ENCODE measurements around the gene AFAP1.

Gene AFAP1

GRCh38 chr4:7727749-7728148 is 211.9 kb downstream of the AFAP1 start:
- no peak for TF ChIP-seq CTCF (IDR thresholded peaks at IDR 0.05; ENCODE audit: insufficient read depth, low read depth, low read length, missing control alignments)
- H3K4me3 ChIP-seq (ENCODE audit: low read depth, low read length), result no peak overlapping the region
- no peak for DNase-seq (ENCODE audit: low read depth)

DNA sequence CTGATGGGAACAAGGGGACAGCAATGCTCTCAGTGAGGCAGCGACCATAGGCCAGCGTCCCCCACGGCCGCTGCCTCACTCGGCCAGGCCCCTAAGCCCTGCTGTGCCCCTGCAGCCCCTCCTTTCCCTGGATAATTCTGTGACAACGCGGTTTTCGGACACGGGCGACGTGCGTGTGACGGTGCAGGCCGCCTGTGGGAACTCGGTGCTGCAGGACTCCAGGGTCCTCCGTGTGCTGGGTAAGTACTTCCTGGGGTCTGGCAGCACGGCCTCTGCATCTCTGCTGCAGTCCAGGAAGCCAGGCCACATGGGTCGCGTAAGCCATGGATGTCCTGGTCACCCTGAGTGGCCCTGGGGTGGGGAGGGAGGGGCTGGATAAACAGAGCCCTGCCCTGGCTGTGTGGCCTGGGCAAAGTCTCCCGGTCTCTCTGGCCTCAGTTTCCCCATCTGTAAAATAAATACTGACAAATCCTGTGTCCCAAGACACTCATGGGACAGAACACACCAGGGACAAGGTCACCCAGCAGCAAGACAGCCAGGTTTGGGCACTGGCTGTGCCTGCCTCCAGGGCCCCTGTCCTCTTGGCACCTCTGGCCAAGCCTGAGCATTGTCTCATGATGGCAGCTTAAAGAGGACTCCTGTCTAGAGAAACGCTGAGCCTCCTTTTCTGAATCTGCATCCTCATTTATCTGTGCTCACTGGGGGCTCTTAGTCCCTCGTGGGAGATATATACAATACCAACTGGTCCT is 212.8 kb downstream of the AFAP1 start:
- H3K4me3 ChIP-seq (ENCODE audit: low read depth, low read length), result no peak overlapping the region
- DNase-seq (ENCODE audit: low read depth), result no peak
- no peak for TF ChIP-seq CTCF (IDR thresholded peaks at IDR 0.05; ENCODE audit: insufficient read depth, low read depth, low read length, missing control alignments)

DNA sequence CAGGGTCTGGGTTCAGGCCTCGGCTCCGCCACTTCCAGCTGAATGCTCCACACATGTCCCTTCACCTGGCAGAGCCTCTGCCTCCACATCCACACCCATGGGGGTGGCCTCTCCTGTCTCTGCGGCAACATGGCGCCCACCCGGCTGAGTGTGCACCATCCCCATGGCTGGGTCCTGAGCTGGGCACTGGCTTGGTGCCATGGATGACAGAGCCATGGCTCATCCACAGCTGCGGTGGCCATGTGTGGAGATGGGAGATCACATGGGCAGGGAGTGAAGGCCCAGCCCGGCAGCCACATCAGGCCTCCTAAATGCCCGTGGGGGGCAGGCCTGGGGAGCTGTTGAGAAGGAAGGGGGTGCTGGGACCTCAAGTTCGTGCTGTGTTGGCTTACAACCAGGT is 213.7 kb downstream of the AFAP1 start:
- no peak for DNase-seq (ENCODE audit: low read depth)
- TF ChIP-seq CTCF (IDR thresholded peaks at IDR 0.05; ENCODE audit: insufficient read depth, low read depth, low read length, missing control alignments), result no peak
- H3K4me3 ChIP-seq (ENCODE audit: low read depth, low read length), result no peak overlapping the region

GRCh38 chr4:7723625-7724024 is 216.0 kb downstream of the AFAP1 start:
- H3K4me3 ChIP-seq (ENCODE audit: low read depth, low read length), result no peak overlapping the region
- TF ChIP-seq CTCF (IDR thresholded peaks at IDR 0.05; ENCODE audit: insufficient read depth, low read depth, low read length, missing control alignments), result no peak
- no peak for DNase-seq (ENCODE audit: low read depth)

DNA sequence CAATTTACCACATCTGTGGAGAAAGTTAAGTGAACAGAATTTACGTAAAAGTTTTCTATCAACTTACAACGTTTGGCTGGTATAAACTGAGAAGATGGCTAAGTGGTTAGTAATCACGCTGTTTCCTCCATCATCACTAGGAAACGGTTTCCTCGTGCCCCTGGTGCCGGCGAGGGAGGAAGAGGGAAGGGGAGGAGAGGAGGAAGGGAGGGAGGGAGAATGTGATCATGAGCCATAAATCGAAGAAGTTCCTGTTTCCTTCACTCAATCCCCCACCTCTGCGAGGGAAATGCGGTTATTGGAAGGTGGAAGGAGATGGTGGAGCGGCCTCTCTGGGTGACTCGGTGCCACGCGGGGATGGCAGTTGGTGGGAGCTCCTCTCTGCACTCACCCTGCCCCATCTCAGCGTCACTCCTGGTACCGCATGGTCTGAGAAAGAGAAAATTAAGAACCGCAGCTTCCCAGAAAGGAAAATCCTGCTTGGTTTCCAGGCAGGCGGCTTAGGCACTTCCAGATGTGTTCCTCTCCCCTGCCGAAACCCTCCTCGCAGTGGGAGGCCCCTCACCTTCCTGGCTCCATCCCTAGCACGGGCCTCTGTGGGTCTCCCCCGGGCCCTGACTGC is 216.8 kb downstream of the AFAP1 start:
- H3K4me3 ChIP-seq (ENCODE audit: low read depth, low read length), result no peak overlapping the region
- no peak for TF ChIP-seq CTCF (IDR thresholded peaks at IDR 0.05; ENCODE audit: insufficient read depth, low read depth, low read length, missing control alignments)
- DNase-seq (ENCODE audit: low read depth), result no peak

DNA sequence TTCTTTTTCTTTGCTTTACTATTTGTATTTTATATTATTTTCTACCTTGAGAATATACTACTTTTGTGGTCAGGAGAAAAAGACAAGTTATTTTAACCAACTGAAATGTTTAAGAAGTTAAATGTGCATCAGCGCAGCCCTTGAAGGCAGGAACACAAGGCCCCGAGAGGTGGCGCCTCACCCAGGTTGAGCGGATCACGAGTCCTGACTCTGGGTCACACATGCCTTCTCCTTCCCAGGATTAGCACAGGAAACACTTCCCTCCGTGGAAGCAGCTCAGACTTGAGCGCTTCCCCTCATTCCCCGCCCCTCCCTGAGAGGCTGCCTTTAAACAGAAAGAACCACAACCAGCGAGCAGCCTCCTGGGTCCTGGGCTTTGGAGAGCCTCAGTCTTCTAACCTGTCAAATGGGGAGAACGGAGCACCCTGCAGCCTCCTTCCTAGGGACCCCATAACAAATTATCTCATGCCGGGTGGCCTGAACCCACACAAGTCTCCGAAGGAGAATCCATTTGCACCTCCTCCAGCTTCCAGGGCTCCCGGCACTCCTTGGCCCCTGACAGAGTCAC is 217.6 kb downstream of the AFAP1 start:
- peak; percentile 11 for TF ChIP-seq CTCF (IDR thresholded peaks at IDR 0.05; ENCODE audit: insufficient read depth, low read depth, low read length, missing control alignments)
- H3K4me3 ChIP-seq (ENCODE audit: low read depth, low read length), result no peak overlapping the region
- DNase-seq (ENCODE audit: low read depth), result no peak
